SK-N-SH treated with all-trans-retinoic acid at 6 μM for 48 hours (cell line): ENCODE data around the gene MLPH.

ENCODE experiments used
- ATAC-seq: fragments of 200-7000 bp; cut with Tn5 transposase; 3 replicates; pipeline ENCODE4 v1.9.1; 2020; ENCODE audit warnings: mild to moderate bottlenecking, moderate library complexity
- ARNTL ChIP-seq: fragments of 450-650 bp; formaldehyde crosslinking; IDR thresholded peaks from 2 replicates; pipeline ENCODE4 v1.5.0; 2020; ENCODE audit warnings: low read depth, mild to moderate bottlenecking, moderate library complexity, borderline replicate concordance
- BACH2 ChIP-seq: fragments of 250-450 bp; sonication (Bioruptor Pico); IDR thresholded peaks from 2 replicates; pipeline ENCODE4 v1.9.0; 2021; ENCODE audit warnings: mild to moderate bottlenecking, borderline replicate concordance
- CREB5 ChIP-seq: fragments of 250-450 bp; sonication (Bioruptor Pico); IDR thresholded peaks from 2 replicates; pipeline ENCODE4 v1.5.1; 2020; ENCODE audit warnings: low read depth, mild to moderate bottlenecking, moderate library complexity
- CSDC2 ChIP-seq: fragments of 250-450 bp; sonication (Bioruptor Pico); IDR thresholded peaks from 2 replicates; pipeline ENCODE4 v1.5.0; 2020; ENCODE audit warnings: mild to moderate bottlenecking, moderate library complexity
- ESRRG ChIP-seq: fragments of 250-450 bp; sonication (Bioruptor Pico); IDR thresholded peaks from 2 replicates; pipeline ENCODE4 v1.6.1; 2021; ENCODE audit warnings: mild to moderate bottlenecking
- GLIS3 ChIP-seq: fragments of 250-450 bp; sonication (Bioruptor Pico); IDR thresholded peaks from 2 replicates; pipeline ENCODE4 v1.5.0; 2020; ENCODE audit warnings: mild to moderate bottlenecking, moderate library complexity
- ISL1 ChIP-seq: fragments of 250-450 bp; sonication (Bioruptor Pico); IDR thresholded peaks from 2 replicates; pipeline ENCODE4 v2.1.2; 2022; ENCODE audit warnings: mild to moderate bottlenecking, moderate library complexity
- OSR1 ChIP-seq: fragments of 250-450 bp; sonication (Bioruptor Pico); IDR thresholded peaks from 2 replicates; pipeline ENCODE4 v1.8.0; 2022; ENCODE audit warnings: moderate library complexity, mild to moderate bottlenecking, inconsistent platforms
- PPARA ChIP-seq: fragments of 250-450 bp; sonication (Bioruptor Pico); IDR thresholded peaks from 2 replicates; pipeline ENCODE4 v1.5.0; 2020; ENCODE audit warnings: mild to moderate bottlenecking, borderline replicate concordance
- RARB ChIP-seq: fragments of 250-450 bp; sonication (Bioruptor Pico); IDR thresholded peaks from 2 replicates; pipeline ENCODE4 v1.8.0; 2021; ENCODE audit warnings: mild to moderate bottlenecking, moderate library complexity
- SNAI2 ChIP-seq: fragments of 250-450 bp; sonication (Bioruptor Pico); IDR thresholded peaks from 2 replicates; pipeline ENCODE4 v1.5.0; 2020; ENCODE audit warnings: mild to moderate bottlenecking, moderate library complexity
- TCF4 ChIP-seq: fragments of 250-450 bp; sonication (Bioruptor Pico); IDR thresholded peaks from 2 replicates; pipeline ENCODE4 v1.8.0; 2021; ENCODE audit warnings: mild to moderate bottlenecking, moderate library complexity, borderline replicate concordance
- TOX ChIP-seq: fragments of 250-450 bp; sonication (Bioruptor Pico); IDR thresholded peaks from 2 replicates; pipeline ENCODE4 v1.8.0; 2021; ENCODE audit warnings: mild to moderate bottlenecking, moderate library complexity, borderline replicate concordance
- ZC3H10 ChIP-seq: fragments of 250-450 bp; sonication (Bioruptor Pico); IDR thresholded peaks from 2 replicates; pipeline ENCODE4 v1.5.1; 2021; ENCODE audit warnings: mild to moderate bottlenecking, moderate library complexity
- ZFP3 ChIP-seq: fragments of 250-450 bp; sonication (Bioruptor Pico); IDR thresholded peaks from 2 replicates; pipeline ENCODE4 v1.5.0; 2020; ENCODE audit warnings: mild to moderate bottlenecking, moderate library complexity
- ZFP30 ChIP-seq: fragments of 450-650 bp; formaldehyde crosslinking; IDR thresholded peaks from 2 replicates; pipeline ENCODE4 v1.5.0; 2022; ENCODE audit warnings: mild to moderate bottlenecking, moderate library complexity
- ZNF565 ChIP-seq: fragments of 450-650 bp; formaldehyde crosslinking; conservative IDR thresholded peaks from 2 replicates; pipeline ENCODE4 v1.5.0; 2020; ENCODE audit warnings: low read depth, mild to moderate bottlenecking, moderate library complexity
- ZNF70 ChIP-seq: fragments of 450-650 bp; formaldehyde crosslinking; IDR thresholded peaks from 2 replicates; pipeline ENCODE4 v1.5.0; 2020; ENCODE audit warnings: mild to moderate bottlenecking, moderate library complexity
- ZNF8 ChIP-seq: fragments of 450-650 bp; formaldehyde crosslinking; IDR thresholded peaks from 2 replicates; pipeline ENCODE4 v1.5.0; 2020; ENCODE audit warnings: mild to moderate bottlenecking, moderate library complexity
- TF ChIP-seq, protein P1 (sequence below): fragments of 250-450 bp; sonication (Bioruptor Pico); IDR thresholded peaks from 2 replicates; pipeline ENCODE4 v1.8.0; 2020; ENCODE audit warnings: mild to moderate bottlenecking, moderate library complexity, borderline replicate concordance
- TF ChIP-seq, protein P2 (sequence below): fragments of 250-450 bp; sonication (Bioruptor Pico); IDR thresholded peaks from 2 replicates; pipeline ENCODE4 v1.5.1; 2021; ENCODE audit warnings: mild to moderate bottlenecking, moderate library complexity
- TF ChIP-seq, protein P3 (sequence below): fragments of 250-450 bp; sonication (Bioruptor Pico); IDR thresholded peaks from 2 replicates; pipeline ENCODE4 v1.5.0; 2020; ENCODE audit warnings: mild to moderate bottlenecking, moderate library complexity

Gene MLPH

GRCh38 chr2:237444071-237444470 lies 43.0 kb upstream of the MLPH start (continued):
- TF ChIP-seq, protein P1, sequence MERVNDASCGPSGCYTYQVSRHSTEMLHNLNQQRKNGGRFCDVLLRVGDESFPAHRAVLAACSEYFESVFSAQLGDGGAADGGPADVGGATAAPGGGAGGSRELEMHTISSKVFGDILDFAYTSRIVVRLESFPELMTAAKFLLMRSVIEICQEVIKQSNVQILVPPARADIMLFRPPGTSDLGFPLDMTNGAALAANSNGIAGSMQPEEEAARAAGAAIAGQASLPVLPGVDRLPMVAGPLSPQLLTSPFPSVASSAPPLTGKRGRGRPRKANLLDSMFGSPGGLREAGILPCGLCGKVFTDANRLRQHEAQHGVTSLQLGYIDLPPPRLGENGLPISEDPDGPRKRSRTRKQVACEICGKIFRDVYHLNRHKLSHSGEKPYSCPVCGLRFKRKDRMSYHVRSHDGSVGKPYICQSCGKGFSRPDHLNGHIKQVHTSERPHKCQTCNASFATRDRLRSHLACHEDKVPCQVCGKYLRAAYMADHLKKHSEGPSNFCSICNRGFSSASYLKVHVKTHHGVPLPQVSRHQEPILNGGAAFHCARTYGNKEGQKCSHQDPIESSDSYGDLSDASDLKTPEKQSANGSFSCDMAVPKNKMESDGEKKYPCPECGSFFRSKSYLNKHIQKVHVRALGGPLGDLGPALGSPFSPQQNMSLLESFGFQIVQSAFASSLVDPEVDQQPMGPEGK = no peak
- TF ChIP-seq ISL1 (CRISPR knock-in tag) (no peak), PPARA (CRISPR knock-in tag) (no peak), CREB5 (no peak), RARB (CRISPR knock-in tag) (no peak), ZFP3 (CRISPR knock-in tag) (no peak), ZNF8 (CRISPR knock-in tag) (no peak)

DNA sequence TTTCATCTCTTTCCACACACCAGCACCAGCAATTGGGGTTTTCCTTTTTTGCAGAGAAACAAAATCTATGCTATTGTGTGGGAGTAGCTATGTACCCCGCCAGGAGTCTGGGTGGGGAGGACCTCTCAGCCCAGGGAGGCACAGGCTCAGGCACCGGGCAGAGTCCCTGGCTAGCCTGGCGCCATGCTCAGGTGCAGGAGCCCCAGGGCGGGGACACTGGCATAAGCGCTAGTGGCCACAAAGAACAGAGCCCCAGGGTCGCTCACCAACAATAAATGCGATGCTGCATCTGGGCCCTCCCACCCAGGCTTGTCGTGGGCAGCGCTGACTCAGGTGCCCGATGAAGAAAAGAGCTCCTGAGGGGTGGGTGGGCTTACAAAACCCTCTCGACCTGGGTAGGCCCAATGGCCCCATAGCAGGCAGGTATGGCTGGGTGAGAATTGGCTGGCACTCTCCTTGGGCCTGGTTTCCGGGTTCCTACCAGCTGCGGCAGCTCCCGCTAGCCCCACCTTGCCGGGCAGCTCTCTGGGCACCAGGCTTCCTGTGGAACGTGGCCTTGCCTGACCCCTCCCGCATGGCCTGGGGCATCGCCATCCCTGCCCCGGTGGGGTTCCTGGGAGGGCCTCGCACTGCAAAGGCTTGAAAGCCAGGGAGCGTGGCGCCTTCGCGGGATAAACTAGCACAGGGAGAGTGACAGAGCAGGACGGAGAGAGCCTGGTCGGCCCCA lies 41.3 kb upstream of the MLPH start:
- TF ChIP-seq ZNF8 (CRISPR knock-in tag) = no peak
- no peak for TF ChIP-seq ZNF70 (CRISPR knock-in tag)
- TF ChIP-seq ZFP3 (CRISPR knock-in tag) = no peak
- TF ChIP-seq ZC3H10 (CRISPR knock-in tag) = no peak
- TF ChIP-seq CSDC2 (CRISPR knock-in tag) = no peak
- ATAC-seq = no peak

GRCh38 chr2:237446338-237446665 lies 40.7 kb upstream of the MLPH start:
- no peak for ATAC-seq
- TF ChIP-seq ZNF565 (CRISPR knock-in tag) (no peak), CREB5 (no peak), TOX (CRISPR knock-in tag) (no peak), TCF4 (CRISPR knock-in tag) (no peak), GLIS3 (CRISPR knock-in tag) (no peak)
- TF ChIP-seq, protein P1 = no peak

GRCh38 chr2:237447496-237447895 lies 39.6 kb upstream of the MLPH start:
- ATAC-seq = no peak
- TF ChIP-seq ARNTL (CRISPR knock-in tag) (no peak), ZNF8 (CRISPR knock-in tag) (no peak), TOX (CRISPR knock-in tag) (no peak), ESRRG (no peak), ZFP30 (no peak), OSR1 (CRISPR knock-in tag) (no peak), RARB (CRISPR knock-in tag) (no peak), ZC3H10 (CRISPR knock-in tag) (no peak), SNAI2 (CRISPR knock-in tag) (no peak), CSDC2 (CRISPR knock-in tag) (no peak), ZNF70 (CRISPR knock-in tag) (no peak), ZNF565 (CRISPR knock-in tag) (no peak), BACH2 (CRISPR knock-in tag) (no peak), CREB5 (no peak), GLIS3 (CRISPR knock-in tag) (no peak)
- TF ChIP-seq, protein P1 = no peak
- TF ChIP-seq, protein P2, sequence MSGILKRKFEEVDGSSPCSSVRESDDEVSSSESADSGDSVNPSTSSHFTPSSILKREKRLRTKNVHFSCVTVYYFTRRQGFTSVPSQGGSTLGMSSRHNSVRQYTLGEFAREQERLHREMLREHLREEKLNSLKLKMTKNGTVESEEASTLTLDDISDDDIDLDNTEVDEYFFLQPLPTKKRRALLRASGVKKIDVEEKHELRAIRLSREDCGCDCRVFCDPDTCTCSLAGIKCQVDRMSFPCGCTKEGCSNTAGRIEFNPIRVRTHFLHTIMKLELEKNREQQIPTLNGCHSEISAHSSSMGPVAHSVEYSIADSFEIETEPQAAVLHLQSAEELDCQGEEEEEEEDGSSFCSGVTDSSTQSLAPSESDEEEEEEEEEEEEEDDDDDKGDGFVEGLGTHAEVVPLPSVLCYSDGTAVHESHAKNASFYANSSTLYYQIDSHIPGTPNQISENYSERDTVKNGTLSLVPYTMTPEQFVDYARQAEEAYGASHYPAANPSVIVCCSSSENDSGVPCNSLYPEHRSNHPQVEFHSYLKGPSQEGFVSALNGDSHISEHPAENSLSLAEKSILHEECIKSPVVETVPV (CRISPR knock-in tag) = no peak
- TF ChIP-seq, protein P3, sequence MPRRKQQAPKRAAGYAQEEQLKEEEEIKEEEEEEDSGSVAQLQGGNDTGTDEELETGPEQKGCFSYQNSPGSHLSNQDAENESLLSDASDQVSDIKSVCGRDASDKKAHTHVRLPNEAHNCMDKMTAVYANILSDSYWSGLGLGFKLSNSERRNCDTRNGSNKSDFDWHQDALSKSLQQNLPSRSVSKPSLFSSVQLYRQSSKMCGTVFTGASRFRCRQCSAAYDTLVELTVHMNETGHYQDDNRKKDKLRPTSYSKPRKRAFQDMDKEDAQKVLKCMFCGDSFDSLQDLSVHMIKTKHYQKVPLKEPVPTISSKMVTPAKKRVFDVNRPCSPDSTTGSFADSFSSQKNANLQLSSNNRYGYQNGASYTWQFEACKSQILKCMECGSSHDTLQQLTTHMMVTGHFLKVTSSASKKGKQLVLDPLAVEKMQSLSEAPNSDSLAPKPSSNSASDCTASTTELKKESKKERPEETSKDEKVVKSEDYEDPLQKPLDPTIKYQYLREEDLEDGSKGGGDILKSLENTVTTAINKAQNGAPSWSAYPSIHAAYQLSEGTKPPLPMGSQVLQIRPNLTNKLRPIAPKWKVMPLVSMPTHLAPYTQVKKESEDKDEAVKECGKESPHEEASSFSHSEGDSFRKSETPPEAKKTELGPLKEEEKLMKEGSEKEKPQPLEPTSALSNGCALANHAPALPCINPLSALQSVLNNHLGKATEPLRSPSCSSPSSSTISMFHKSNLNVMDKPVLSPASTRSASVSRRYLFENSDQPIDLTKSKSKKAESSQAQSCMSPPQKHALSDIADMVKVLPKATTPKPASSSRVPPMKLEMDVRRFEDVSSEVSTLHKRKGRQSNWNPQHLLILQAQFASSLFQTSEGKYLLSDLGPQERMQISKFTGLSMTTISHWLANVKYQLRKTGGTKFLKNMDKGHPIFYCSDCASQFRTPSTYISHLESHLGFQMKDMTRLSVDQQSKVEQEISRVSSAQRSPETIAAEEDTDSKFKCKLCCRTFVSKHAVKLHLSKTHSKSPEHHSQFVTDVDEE = no peak
